ENCODE results near the gene MYO9A. TPM values are rescaled to one million over a fixed set of nuclear protein-coding genes. Genes with fewer than 3 reads are reported as not detected.

Gene MYO9A
- total RNA-seq, 1 experiment from 2014 or later: 21.4 TPM

- Histone ChIP-seq H2BK15ac (ENCODE audit: low read depth, low read length) (no peak overlapping the region), H3T11ph (ENCODE audit: low read length) (no peak overlapping the region), H3K4me2 (ENCODE audit: insufficient read depth, insufficient read length, low read length) (no peak overlapping the region), H2BK120ac (ENCODE audit: low read depth, low read length, poor library complexity, severe bottlenecking) (no peak overlapping the region), H3K14ac (ENCODE audit: insufficient read depth, low read length) (no peak overlapping the region), H2AK5ac (ENCODE audit: insufficient read length, low read length) (no peak overlapping the region), H2BK20ac (ENCODE audit: low read depth, low read length, poor library complexity, severe bottlenecking) (no peak overlapping the region), H2BK12ac (ENCODE audit: insufficient read length, low read depth, low read length) (no peak overlapping the region), H4K8ac (replicated peaks; ENCODE audit: insufficient read length, low read depth, low read length) (no peak overlapping the region), H3K27me3 (ENCODE audit: insufficient read depth, low read length) (no peaks in the 10 kb centered on the region), H3K79me1 (ENCODE audit: insufficient read depth, low read depth, low read length, poor library complexity, severe bottlenecking) (no peaks in the 10 kb centered on the region), H4K20me1 (ENCODE audit: control insufficient read depth, insufficient read depth, insufficient read length) (no peaks in the 10 kb centered on the region), H3K56ac (ENCODE audit: insufficient read length, low read depth, low read length) (no peak overlapping the region), H3K23ac (ENCODE audit: insufficient read length, low read depth, low read length) (no peak overlapping the region), H3K9me3 (ENCODE audit: control insufficient read depth, low read depth, low read length) (no peaks in the 10 kb centered on the region), H3K79me2 (ENCODE audit: insufficient read depth, low read length) (no peaks in the 10 kb centered on the region), H4K5ac (ENCODE audit: insufficient read length, low read depth, low read length) (no peak overlapping the region), H3K4me1 (ENCODE audit: insufficient read depth, low read length) (no peaks in the 10 kb centered on the region), H2AFZ (ENCODE audit: low read length) (no peak overlapping the region), H3K23me2 (ENCODE audit: insufficient read length, low read depth, low read length, poor library complexity, severe bottlenecking) (no peaks in the 10 kb centered on the region), H3K4ac (ENCODE audit: low read depth, low read length) (no peak overlapping the region), H4K91ac (ENCODE audit: insufficient read length, low read depth, low read length) (no peak overlapping the region), H3K18ac (ENCODE audit: insufficient read length, low read depth, low read length) (no peak overlapping the region), H3K27ac (ENCODE audit: insufficient read length, low read depth, low read length) (no peak overlapping the region), H2BK5ac (ENCODE audit: insufficient read length, low read length) (no peak overlapping the region), H3K9ac (ENCODE audit: extremely low read depth, insufficient read length, low read length) (no peak overlapping the region)
- H3K36me3 Mint-ChIP-seq (ENCODE audit: insufficient read depth in 1 of 3, low read depth in 3 of 3): peaks cover 0 to 8% (median 7%) of the 10 kb centered on the region in 3 experiments; a peak in 5 of 7 replicates
- H3K4me3 Mint-ChIP-seq: no peak overlapping the region
- TF ChIP-seq, protein P1, sequence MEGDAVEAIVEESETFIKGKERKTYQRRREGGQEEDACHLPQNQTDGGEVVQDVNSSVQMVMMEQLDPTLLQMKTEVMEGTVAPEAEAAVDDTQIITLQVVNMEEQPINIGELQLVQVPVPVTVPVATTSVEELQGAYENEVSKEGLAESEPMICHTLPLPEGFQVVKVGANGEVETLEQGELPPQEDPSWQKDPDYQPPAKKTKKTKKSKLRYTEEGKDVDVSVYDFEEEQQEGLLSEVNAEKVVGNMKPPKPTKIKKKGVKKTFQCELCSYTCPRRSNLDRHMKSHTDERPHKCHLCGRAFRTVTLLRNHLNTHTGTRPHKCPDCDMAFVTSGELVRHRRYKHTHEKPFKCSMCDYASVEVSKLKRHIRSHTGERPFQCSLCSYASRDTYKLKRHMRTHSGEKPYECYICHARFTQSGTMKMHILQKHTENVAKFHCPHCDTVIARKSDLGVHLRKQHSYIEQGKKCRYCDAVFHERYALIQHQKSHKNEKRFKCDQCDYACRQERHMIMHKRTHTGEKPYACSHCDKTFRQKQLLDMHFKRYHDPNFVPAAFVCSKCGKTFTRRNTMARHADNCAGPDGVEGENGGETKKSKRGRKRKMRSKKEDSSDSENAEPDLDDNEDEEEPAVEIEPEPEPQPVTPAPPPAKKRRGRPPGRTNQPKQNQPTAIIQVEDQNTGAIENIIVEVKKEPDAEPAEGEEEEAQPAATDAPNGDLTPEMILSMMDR (conservative IDR thresholded peaks at IDR 0.05): no peak
- WGBS (ENCODE audit: extremely low coverage, insufficient read length, low lambda C conversion rate): no CpG with 5 or more reads among the region's 3 CpGs
- no peak for DNase-seq
- no peaks in the 10 kb centered on the region for H3K4me1 Mint-ChIP-seq
- H3K9me3 Mint-ChIP-seq: peaks cover 0 to 7% of the 10 kb centered on the region in 2 experiments; a peak in 2 of 5 replicates
- no peaks in the 10 kb centered on the region for H3K27me3 Mint-ChIP-seq (ENCODE audit: low read depth)
- H3K27ac Mint-ChIP-seq: no peak overlapping the region
Observed at GRCh38 chr15:72092006-72092405, 25.9 kb downstream of the MYO9A start.
